ENCODE measurements around the gene APEX2.

Gene APEX2

DNA sequence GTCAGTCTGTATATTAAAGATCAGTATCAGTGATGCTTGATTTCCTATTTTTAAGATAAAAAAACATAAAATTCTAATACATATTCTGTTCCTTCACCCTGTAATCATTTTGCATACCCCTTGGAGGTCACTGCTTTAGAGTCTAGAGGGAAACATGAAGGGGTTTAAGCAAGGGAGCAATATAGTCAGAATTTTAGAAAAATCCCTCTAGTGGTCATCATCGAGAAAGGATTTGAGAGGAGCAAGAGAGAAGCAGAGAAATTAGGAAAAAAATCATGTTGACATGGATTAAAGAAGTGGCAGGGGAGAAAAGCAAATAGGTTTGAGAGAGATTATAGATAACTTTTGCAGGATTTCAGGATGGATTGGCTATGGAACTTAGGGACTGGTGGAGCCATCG, 11.1 kb downstream of the APEX2 start:
- Histone ChIP-seq H3K9me3 (ENCODE audit: low read length) (no peaks in the 10 kb centered on the region), H3F3A (ENCODE audit: insufficient read depth, low read length) (no peaks in the 10 kb centered on the region), H3K4me3 (ENCODE audit: low read depth, low read length, poor library complexity, severe bottlenecking) (no peak overlapping the region), H3K79me2 (ENCODE audit: insufficient read depth, low read length) (no peaks in the 10 kb centered on the region), H3K4me2 (ENCODE audit: low read length) (no peak overlapping the region), H3K9me2 (ENCODE audit: low read depth, low read length) (no peaks in the 10 kb centered on the region), H3K27me3 (ENCODE audit: insufficient read depth, low read length) (no peaks in the 10 kb centered on the region), H3K36me3 (ENCODE audit: insufficient read depth, low read length) (peaks cover 3% of the 10 kb centered on the region), H3K9ac (ENCODE audit: low read length) (no peak overlapping the region), H3K4me1 (ENCODE audit: insufficient read depth, low read length, severe bottlenecking) (no peaks in the 10 kb centered on the region), H2AFZ (ENCODE audit: low read length) (no peak overlapping the region), H4K20me1 (ENCODE audit: insufficient read depth, low read length) (no peaks in the 10 kb centered on the region), H3K27ac (ENCODE audit: low read depth, low read length, poor library complexity, severe bottlenecking) (no peak overlapping the region)
- no peak for TF ChIP-seq EZH2 (IDR thresholded peaks at IDR 0.05; ENCODE audit: borderline replicate concordance, low read length)
- TF ChIP-seq, protein P1, sequence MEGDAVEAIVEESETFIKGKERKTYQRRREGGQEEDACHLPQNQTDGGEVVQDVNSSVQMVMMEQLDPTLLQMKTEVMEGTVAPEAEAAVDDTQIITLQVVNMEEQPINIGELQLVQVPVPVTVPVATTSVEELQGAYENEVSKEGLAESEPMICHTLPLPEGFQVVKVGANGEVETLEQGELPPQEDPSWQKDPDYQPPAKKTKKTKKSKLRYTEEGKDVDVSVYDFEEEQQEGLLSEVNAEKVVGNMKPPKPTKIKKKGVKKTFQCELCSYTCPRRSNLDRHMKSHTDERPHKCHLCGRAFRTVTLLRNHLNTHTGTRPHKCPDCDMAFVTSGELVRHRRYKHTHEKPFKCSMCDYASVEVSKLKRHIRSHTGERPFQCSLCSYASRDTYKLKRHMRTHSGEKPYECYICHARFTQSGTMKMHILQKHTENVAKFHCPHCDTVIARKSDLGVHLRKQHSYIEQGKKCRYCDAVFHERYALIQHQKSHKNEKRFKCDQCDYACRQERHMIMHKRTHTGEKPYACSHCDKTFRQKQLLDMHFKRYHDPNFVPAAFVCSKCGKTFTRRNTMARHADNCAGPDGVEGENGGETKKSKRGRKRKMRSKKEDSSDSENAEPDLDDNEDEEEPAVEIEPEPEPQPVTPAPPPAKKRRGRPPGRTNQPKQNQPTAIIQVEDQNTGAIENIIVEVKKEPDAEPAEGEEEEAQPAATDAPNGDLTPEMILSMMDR (IDR thresholded peaks at IDR 0.05; ENCODE audit: low read length) = peak; percentile 42

DNA sequence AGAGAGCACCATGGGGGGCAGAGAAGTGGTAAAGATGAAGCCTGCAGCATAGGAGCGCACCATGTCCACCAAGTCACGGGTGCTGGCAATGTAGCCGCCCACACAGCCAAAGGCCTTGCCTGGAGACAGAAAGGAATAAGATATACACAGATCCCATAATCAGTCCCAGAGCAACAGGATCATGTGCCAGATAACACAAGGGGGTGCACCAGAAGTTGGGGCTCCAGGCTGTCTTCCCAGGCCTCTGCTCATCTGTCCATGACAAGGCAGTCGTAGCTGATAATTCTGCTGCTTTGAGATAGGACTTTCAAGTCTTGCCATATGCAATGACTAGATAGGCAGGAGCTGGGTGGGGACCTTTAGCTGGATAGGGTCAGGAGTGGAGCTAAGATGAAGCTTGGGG, 14.7 kb downstream of the APEX2 start:
- H3K9ac ChIP-seq (ENCODE audit: low read length) = no peak overlapping the region
- no peaks in the 10 kb centered on the region for H3F3A ChIP-seq (ENCODE audit: insufficient read depth, low read length)
- H3K4me2 ChIP-seq (ENCODE audit: low read length) = no peak overlapping the region
- no peaks in the 10 kb centered on the region for H3K27me3 ChIP-seq (ENCODE audit: insufficient read depth, low read length)
- no peak overlapping the region for H3K27ac ChIP-seq (ENCODE audit: low read depth, low read length, poor library complexity, severe bottlenecking)
- H3K36me3 ChIP-seq (ENCODE audit: insufficient read depth, low read length) = no peaks in the 10 kb centered on the region
- no peak overlapping the region for H2AFZ ChIP-seq (ENCODE audit: low read length)
- no peaks in the 10 kb centered on the region for H3K4me1 ChIP-seq (ENCODE audit: insufficient read depth, low read length, severe bottlenecking)
- no peak overlapping the region for H3K4me3 ChIP-seq (ENCODE audit: low read depth, low read length, poor library complexity, severe bottlenecking)
- no peaks in the 10 kb centered on the region for H3K9me3 ChIP-seq (ENCODE audit: low read length)
- no peaks in the 10 kb centered on the region for H3K9me2 ChIP-seq (ENCODE audit: low read depth, low read length)
- H3K79me2 ChIP-seq (ENCODE audit: insufficient read depth, low read length) = no peaks in the 10 kb centered on the region
- no peaks in the 10 kb centered on the region for H4K20me1 ChIP-seq (ENCODE audit: insufficient read depth, low read length)
- TF ChIP-seq EZH2 (IDR thresholded peaks at IDR 0.05; ENCODE audit: borderline replicate concordance, low read length) = no peak
- TF ChIP-seq, protein P1 (IDR thresholded peaks at IDR 0.05; ENCODE audit: low read length) = no peak

- H3K4me3 ChIP-seq (ENCODE audit: low read depth, low read length, poor library complexity, severe bottlenecking) = no peak overlapping the region
- no peaks in the 10 kb centered on the region for H3K79me2 ChIP-seq (ENCODE audit: insufficient read depth, low read length)
- no peaks in the 10 kb centered on the region for H3F3A ChIP-seq (ENCODE audit: insufficient read depth, low read length)
- no peak overlapping the region for H2AFZ ChIP-seq (ENCODE audit: low read length)
- no peaks in the 10 kb centered on the region for H3K36me3 ChIP-seq (ENCODE audit: insufficient read depth, low read length)
- no peaks in the 10 kb centered on the region for H3K27me3 ChIP-seq (ENCODE audit: insufficient read depth, low read length)
- no peak overlapping the region for H3K27ac ChIP-seq (ENCODE audit: low read depth, low read length, poor library complexity, severe bottlenecking)
- no peaks in the 10 kb centered on the region for H3K9me3 ChIP-seq (ENCODE audit: low read length)
- no peak overlapping the region for H3K4me2 ChIP-seq (ENCODE audit: low read length)
- no peaks in the 10 kb centered on the region for H4K20me1 ChIP-seq (ENCODE audit: insufficient read depth, low read length)
- no peak overlapping the region for H3K9ac ChIP-seq (ENCODE audit: low read length)
- H3K9me2 ChIP-seq (ENCODE audit: low read depth, low read length) = no peaks in the 10 kb centered on the region
- TF ChIP-seq, protein P1 (IDR thresholded peaks at IDR 0.05; ENCODE audit: low read length) = no peak
- no peak for TF ChIP-seq EZH2 (IDR thresholded peaks at IDR 0.05; ENCODE audit: borderline replicate concordance, low read length)
- no peaks in the 10 kb centered on the region for H3K4me1 ChIP-seq (ENCODE audit: insufficient read depth, low read length, severe bottlenecking)
Observed at GRCh38 chrX:55026143-55026542, 26.0 kb downstream of the APEX2 start.

All from OCI-LY1 (cell line).